ENCODE results near the gene DCLK1.

DNA sequence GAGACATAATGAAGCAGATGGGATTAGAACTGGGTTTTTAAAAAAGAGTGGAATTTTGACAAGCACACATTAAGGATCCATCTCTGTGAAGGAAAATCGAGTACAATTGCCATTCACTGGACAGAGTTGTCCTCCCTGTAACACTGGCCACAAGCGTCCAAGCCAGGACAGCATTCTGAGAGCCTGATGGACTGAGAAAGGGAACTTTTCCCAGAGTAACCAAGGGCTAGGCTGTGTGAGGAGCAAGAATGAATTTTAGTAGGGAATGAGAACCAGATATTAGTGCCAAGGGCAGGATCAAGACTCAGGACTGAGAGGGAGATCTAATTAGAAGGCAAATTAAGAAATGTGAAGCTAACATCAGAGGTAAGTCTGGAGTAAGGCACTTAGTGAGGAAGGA, 73.1 kb downstream of the DCLK1 start:
- TF ChIP-seq, protein P1, sequence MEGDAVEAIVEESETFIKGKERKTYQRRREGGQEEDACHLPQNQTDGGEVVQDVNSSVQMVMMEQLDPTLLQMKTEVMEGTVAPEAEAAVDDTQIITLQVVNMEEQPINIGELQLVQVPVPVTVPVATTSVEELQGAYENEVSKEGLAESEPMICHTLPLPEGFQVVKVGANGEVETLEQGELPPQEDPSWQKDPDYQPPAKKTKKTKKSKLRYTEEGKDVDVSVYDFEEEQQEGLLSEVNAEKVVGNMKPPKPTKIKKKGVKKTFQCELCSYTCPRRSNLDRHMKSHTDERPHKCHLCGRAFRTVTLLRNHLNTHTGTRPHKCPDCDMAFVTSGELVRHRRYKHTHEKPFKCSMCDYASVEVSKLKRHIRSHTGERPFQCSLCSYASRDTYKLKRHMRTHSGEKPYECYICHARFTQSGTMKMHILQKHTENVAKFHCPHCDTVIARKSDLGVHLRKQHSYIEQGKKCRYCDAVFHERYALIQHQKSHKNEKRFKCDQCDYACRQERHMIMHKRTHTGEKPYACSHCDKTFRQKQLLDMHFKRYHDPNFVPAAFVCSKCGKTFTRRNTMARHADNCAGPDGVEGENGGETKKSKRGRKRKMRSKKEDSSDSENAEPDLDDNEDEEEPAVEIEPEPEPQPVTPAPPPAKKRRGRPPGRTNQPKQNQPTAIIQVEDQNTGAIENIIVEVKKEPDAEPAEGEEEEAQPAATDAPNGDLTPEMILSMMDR (IDR thresholded peaks at IDR 0.05), result no peak
- no peak for TF ChIP-seq POLR2A (IDR thresholded peaks at IDR 0.05)
